H1 (cell line): ENCODE results near the gene TP53BP1. TPM values are rescaled to one million over a fixed set of nuclear protein-coding genes. Genes with fewer than 3 reads are reported as not detected.

Source experiments
- ASH2L ChIP-seq: fragments of 200-600, 300-600 bp; sonication (generic); IDR thresholded peaks from one replicate; pipeline ENCODE4 v1.7.1; 2017; ENCODE audit warnings: low read length
- CREB1 ChIP-seq: IDR thresholded peaks from 2 replicates; pipeline ENCODE4 v1.6.1; 2012; ENCODE audit warnings: inconsistent platforms
- POLR2A ChIP-seq, 2 experiments: IDR thresholded peaks; 1 replicate in 1 of 2; 2 replicates in 1 of 2; pipeline ENCODE4 v1.6.1; 2011; ENCODE audit warnings: low read depth in 2 of 2, low read length in 2 of 2, mild to moderate bottlenecking in 2 of 2; ENCODE audit errors: control extremely low read depth in 1 of 2
- POU5F1 ChIP-seq: IDR thresholded peaks from 2 replicates; pipeline ENCODE4 v1.6.1; 2011; ENCODE audit warnings: low read depth, mild to moderate bottlenecking, low read length, moderate library complexity
- RNF2 ChIP-seq: fragments of 200-900, 300-1000 bp; sonication (generic); IDR thresholded peaks from 2 replicates; pipeline ENCODE4 v1.7.1; 2016; ENCODE audit warnings: borderline replicate concordance, low read depth, mild to moderate bottlenecking, antibody characterized with exemption, low read length; ENCODE audit not compliant: poor library complexity, severe bottlenecking; ENCODE audit errors: missing control alignments
- SAP30 ChIP-seq: fragments of 300-600 bp; sonication (generic); IDR thresholded peaks from 2 replicates; pipeline ENCODE4 v1.7.1; 2012; ENCODE audit warnings: low read length, moderate library complexity, mild to moderate bottlenecking, inconsistent platforms; ENCODE audit not compliant: insufficient read depth, insufficient replicate concordance
- TBP ChIP-seq: IDR thresholded peaks from 2 replicates; pipeline ENCODE4 v1.6.1; 2011; ENCODE audit warnings: low read depth, low read length, improper control_type of control experiment
- TEAD4 ChIP-seq: IDR thresholded peaks from 2 replicates; pipeline ENCODE4 v1.6.1; 2012; ENCODE audit warnings: low read depth, low read length, inconsistent platforms, mixed read lengths
- polyA plus RNA-seq, 7 experiments: library from polyadenylated mRNA; depleted of rRNA in 3 of 7; stranded (reverse) in 5 of 7; unstranded in 2 of 7; fragments of >200 nt in 5 of 7; fragments of 200-250 nt in 2 of 7; gene quantifications; 1 replicate in 5 of 7; 2 replicates in 1 of 7; 4 replicates in 1 of 7; pipeline versions ENCODE4 v1.2.1 to v1.2.3, GENCODE V29; 2011 to 2013; ENCODE audit warnings: missing spikeins in 2 of 7, mixed read lengths in 2 of 7
- total RNA-seq: library from RNA; stranded (reverse); fragmentation: NEBNext Ultra II Directional; extraction: Animal tissue kit (Norgen Biotek cat#: 25700); gene quantifications from 2 replicates; pipeline ENCODE4 v1.2.1, GENCODE V29; 2021
- TF ChIP-seq, protein P1 (sequence below): fragments of 300-600 bp; sonication (generic); IDR thresholded peaks from 2 replicates; pipeline ENCODE4 v1.7.1; 2012; ENCODE audit warnings: low read length, moderate library complexity, mild to moderate bottlenecking, inconsistent platforms; ENCODE audit not compliant: insufficient replicate concordance
- TF ChIP-seq, protein P2 (sequence below), 3 experiments: IDR thresholded peaks; 1 replicate in 2 of 3; 2 replicates in 1 of 3; pipeline versions ENCODE4 v1.5.1 to v1.6.1; 2011; ENCODE audit warnings: low read length in 3 of 3, mild to moderate bottlenecking in 3 of 3, inconsistent platforms in 2 of 3, low read depth in 1 of 3, moderate library complexity in 1 of 3; ENCODE audit not compliant: insufficient read depth in 1 of 3; ENCODE audit errors: control extremely low read depth in 1 of 3

Gene TP53BP1
- total and polyA plus RNA-seq, 2 of the 8 experiments (the other 6 are each of a cell fraction or from before 2014, with no cell fraction given) = 34.1 to 63.6 TPM

DNA sequence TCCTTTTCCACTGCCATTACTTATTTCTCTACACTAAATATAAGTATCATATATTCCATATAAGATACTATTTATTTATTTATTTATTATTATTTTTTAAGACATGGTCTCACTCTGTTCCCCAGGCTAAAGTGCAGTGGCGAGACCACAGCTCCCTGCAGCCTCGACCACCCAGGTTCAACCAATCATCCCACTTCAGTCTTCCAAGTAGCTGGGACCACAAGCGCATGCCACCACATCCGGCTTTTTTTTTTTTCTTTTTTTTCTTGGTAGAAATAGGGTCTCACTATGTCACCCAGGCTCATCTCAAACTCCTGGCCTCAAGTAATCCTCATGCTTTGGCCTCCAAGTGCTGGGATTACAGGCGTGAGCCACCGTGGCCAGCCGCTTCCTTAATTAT lies 56.6 kb downstream of the TP53BP1 start (continued):
- TF ChIP-seq, protein P1, sequence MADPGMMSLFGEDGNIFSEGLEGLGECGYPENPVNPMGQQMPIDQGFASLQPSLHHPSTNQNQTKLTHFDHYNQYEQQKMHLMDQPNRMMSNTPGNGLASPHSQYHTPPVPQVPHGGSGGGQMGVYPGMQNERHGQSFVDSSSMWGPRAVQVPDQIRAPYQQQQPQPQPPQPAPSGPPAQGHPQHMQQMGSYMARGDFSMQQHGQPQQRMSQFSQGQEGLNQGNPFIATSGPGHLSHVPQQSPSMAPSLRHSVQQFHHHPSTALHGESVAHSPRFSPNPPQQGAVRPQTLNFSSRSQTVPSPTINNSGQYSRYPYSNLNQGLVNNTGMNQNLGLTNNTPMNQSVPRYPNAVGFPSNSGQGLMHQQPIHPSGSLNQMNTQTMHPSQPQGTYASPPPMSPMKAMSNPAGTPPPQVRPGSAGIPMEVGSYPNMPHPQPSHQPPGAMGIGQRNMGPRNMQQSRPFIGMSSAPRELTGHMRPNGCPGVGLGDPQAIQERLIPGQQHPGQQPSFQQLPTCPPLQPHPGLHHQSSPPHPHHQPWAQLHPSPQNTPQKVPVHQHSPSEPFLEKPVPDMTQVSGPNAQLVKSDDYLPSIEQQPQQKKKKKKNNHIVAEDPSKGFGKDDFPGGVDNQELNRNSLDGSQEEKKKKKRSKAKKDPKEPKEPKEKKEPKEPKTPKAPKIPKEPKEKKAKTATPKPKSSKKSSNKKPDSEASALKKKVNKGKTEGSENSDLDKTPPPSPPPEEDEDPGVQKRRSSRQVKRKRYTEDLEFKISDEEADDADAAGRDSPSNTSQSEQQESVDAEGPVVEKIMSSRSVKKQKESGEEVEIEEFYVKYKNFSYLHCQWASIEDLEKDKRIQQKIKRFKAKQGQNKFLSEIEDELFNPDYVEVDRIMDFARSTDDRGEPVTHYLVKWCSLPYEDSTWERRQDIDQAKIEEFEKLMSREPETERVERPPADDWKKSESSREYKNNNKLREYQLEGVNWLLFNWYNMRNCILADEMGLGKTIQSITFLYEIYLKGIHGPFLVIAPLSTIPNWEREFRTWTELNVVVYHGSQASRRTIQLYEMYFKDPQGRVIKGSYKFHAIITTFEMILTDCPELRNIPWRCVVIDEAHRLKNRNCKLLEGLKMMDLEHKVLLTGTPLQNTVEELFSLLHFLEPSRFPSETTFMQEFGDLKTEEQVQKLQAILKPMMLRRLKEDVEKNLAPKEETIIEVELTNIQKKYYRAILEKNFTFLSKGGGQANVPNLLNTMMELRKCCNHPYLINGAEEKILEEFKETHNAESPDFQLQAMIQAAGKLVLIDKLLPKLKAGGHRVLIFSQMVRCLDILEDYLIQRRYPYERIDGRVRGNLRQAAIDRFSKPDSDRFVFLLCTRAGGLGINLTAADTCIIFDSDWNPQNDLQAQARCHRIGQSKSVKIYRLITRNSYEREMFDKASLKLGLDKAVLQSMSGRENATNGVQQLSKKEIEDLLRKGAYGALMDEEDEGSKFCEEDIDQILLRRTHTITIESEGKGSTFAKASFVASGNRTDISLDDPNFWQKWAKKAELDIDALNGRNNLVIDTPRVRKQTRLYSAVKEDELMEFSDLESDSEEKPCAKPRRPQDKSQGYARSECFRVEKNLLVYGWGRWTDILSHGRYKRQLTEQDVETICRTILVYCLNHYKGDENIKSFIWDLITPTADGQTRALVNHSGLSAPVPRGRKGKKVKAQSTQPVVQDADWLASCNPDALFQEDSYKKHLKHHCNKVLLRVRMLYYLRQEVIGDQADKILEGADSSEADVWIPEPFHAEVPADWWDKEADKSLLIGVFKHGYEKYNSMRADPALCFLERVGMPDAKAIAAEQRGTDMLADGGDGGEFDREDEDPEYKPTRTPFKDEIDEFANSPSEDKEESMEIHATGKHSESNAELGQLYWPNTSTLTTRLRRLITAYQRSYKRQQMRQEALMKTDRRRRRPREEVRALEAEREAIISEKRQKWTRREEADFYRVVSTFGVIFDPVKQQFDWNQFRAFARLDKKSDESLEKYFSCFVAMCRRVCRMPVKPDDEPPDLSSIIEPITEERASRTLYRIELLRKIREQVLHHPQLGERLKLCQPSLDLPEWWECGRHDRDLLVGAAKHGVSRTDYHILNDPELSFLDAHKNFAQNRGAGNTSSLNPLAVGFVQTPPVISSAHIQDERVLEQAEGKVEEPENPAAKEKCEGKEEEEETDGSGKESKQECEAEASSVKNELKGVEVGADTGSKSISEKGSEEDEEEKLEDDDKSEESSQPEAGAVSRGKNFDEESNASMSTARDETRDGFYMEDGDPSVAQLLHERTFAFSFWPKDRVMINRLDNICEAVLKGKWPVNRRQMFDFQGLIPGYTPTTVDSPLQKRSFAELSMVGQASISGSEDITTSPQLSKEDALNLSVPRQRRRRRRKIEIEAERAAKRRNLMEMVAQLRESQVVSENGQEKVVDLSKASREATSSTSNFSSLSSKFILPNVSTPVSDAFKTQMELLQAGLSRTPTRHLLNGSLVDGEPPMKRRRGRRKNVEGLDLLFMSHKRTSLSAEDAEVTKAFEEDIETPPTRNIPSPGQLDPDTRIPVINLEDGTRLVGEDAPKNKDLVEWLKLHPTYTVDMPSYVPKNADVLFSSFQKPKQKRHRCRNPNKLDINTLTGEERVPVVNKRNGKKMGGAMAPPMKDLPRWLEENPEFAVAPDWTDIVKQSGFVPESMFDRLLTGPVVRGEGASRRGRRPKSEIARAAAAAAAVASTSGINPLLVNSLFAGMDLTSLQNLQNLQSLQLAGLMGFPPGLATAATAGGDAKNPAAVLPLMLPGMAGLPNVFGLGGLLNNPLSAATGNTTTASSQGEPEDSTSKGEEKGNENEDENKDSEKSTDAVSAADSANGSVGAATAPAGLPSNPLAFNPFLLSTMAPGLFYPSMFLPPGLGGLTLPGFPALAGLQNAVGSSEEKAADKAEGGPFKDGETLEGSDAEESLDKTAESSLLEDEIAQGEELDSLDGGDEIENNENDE = no peak
- TF ChIP-seq POU5F1 = no peak
- no peak for TF ChIP-seq POLR2A (IDR thresholded peaks at IDR 0.05; ENCODE audit: control extremely low read depth in 1 of 2, low read depth in 2 of 2, low read length in 2 of 2)
- TF ChIP-seq CREB1 = no peak
- no peak for TF ChIP-seq RNF2
- TF ChIP-seq ASH2L = no peak
- TF ChIP-seq SAP30 = no peak
- no peak for TF ChIP-seq TBP
- no peak for TF ChIP-seq TEAD4
- TF ChIP-seq, protein P2, sequence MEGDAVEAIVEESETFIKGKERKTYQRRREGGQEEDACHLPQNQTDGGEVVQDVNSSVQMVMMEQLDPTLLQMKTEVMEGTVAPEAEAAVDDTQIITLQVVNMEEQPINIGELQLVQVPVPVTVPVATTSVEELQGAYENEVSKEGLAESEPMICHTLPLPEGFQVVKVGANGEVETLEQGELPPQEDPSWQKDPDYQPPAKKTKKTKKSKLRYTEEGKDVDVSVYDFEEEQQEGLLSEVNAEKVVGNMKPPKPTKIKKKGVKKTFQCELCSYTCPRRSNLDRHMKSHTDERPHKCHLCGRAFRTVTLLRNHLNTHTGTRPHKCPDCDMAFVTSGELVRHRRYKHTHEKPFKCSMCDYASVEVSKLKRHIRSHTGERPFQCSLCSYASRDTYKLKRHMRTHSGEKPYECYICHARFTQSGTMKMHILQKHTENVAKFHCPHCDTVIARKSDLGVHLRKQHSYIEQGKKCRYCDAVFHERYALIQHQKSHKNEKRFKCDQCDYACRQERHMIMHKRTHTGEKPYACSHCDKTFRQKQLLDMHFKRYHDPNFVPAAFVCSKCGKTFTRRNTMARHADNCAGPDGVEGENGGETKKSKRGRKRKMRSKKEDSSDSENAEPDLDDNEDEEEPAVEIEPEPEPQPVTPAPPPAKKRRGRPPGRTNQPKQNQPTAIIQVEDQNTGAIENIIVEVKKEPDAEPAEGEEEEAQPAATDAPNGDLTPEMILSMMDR (IDR thresholded peaks at IDR 0.05; ENCODE audit: control extremely low read depth in 1 of 3, insufficient read depth in 1 of 3, low read depth in 1 of 3, low read length in 3 of 3) = no peak
